HepG2 (cell line): ENCODE data around the gene PLEKHH1. TPM values are rescaled to one million over a fixed set of nuclear protein-coding genes. Genes with fewer than 3 reads are reported as not detected.

Source experiments
- AGO2 ChIP-seq: fragments of 200-400 bp; formaldehyde crosslinking; optimal IDR thresholded peaks from 2 replicates; pipeline ENCODE3; 2017; ENCODE audit warnings: mild to moderate bottlenecking, low read depth, low read length, moderate library complexity
- ATF3 ChIP-seq: sonication (generic); formaldehyde crosslinking; IDR thresholded peaks from 2 replicates; pipeline ENCODE4 v1.4.0; 2020; ENCODE audit warnings: missing genetic modification reagents
- BATF2 ChIP-seq: sonication (generic); formaldehyde crosslinking; IDR thresholded peaks from 2 replicates; pipeline ENCODE4 v1.8.0; 2022; ENCODE audit warnings: mild to moderate bottlenecking, missing genetic modification reagents, moderate library complexity
- CREM ChIP-seq, 2 experiments: sonication (generic) in 1 of 2; formaldehyde crosslinking in 1 of 2; IDR thresholded peaks; 2 replicates each; pipeline versions ENCODE4 v1.4.0 to v1.6.1; 2016 to 2020; ENCODE audit warnings: antibody characterized with exemption in 1 of 2, mild to moderate bottlenecking in 1 of 2, missing genetic modification reagents in 1 of 2
- DR1 ChIP-seq: sonication (generic); formaldehyde crosslinking; IDR thresholded peaks from 2 replicates; pipeline ENCODE4 v1.8.0; 2021; ENCODE audit warnings: mild to moderate bottlenecking, missing genetic modification reagents, inconsistent platforms
- GLI4 ChIP-seq: sonication (generic); formaldehyde crosslinking; IDR thresholded peaks from 2 replicates; pipeline ENCODE4 v1.5.1; 2020; ENCODE audit warnings: missing genetic modification reagents, mild to moderate bottlenecking, moderate library complexity, borderline replicate concordance
- NFATC3 ChIP-seq: sonication (generic); formaldehyde crosslinking; IDR thresholded peaks from 2 replicates; pipeline ENCODE4 v1.5.1; 2020; ENCODE audit warnings: mild to moderate bottlenecking, missing genetic modification reagents
- PHF21A ChIP-seq: sonication (generic); formaldehyde crosslinking; IDR thresholded peaks from 2 replicates; pipeline ENCODE4 v1.5.0; 2020; ENCODE audit warnings: mild to moderate bottlenecking, missing genetic modification reagents
- RBFOX2 ChIP-seq: fragments of 200-400 bp; formaldehyde crosslinking; IDR thresholded peaks from 2 replicates; pipeline ENCODE4 v1.6.1; 2017; ENCODE audit warnings: low read depth, mild to moderate bottlenecking, low read length
- RFX5 ChIP-seq: IDR thresholded peaks from 2 replicates; pipeline ENCODE4 v1.6.1; 2011; ENCODE audit warnings: low read depth, low read length, improper control_type of control experiment
- SMYD3 ChIP-seq: sonication (generic); formaldehyde crosslinking; IDR thresholded peaks from 2 replicates; pipeline ENCODE4 v1.8.1; 2023; ENCODE audit warnings: mild to moderate bottlenecking, missing genetic modification reagents
- TARDBP ChIP-seq: sonication (generic); formaldehyde crosslinking; IDR thresholded peaks from 2 replicates; pipeline ENCODE4 v1.8.0; 2022; ENCODE audit warnings: mild to moderate bottlenecking, missing genetic modification reagents
- THAP8 ChIP-seq: sonication (generic); formaldehyde crosslinking; IDR thresholded peaks from 2 replicates; pipeline ENCODE4 v1.5.1; 2020; ENCODE audit warnings: missing genetic modification reagents, mild to moderate bottlenecking, borderline replicate concordance
- ZMYM3 ChIP-seq: sonication (generic); formaldehyde crosslinking; IDR thresholded peaks from 2 replicates; pipeline ENCODE4 v1.5.1; 2020; ENCODE audit warnings: mild to moderate bottlenecking, missing genetic modification reagents
- ZNF180 ChIP-seq: sonication (generic); formaldehyde crosslinking; IDR thresholded peaks from 2 replicates; pipeline ENCODE4 v1.4.0; 2020; ENCODE audit warnings: low read depth, missing genetic modification reagents, borderline replicate concordance
- ZNF276 ChIP-seq: sonication (generic); formaldehyde crosslinking; IDR thresholded peaks from 2 replicates; pipeline ENCODE4 v1.4.0; 2020; ENCODE audit warnings: mild to moderate bottlenecking, low read depth, missing genetic modification reagents
- ZNF292 ChIP-seq: sonication (generic); formaldehyde crosslinking; IDR thresholded peaks from 2 replicates; pipeline ENCODE4 v1.8.1; 2022; ENCODE audit warnings: mild to moderate bottlenecking, low read depth, missing genetic modification reagents, borderline replicate concordance
- ZNF44 ChIP-seq: sonication (generic); formaldehyde crosslinking; IDR thresholded peaks from 2 replicates; pipeline ENCODE4 v1.5.1; 2020; ENCODE audit warnings: mild to moderate bottlenecking, missing genetic modification reagents
- ZNF672 ChIP-seq: sonication (generic); formaldehyde crosslinking; IDR thresholded peaks from 2 replicates; pipeline ENCODE4 v1.8.1; 2022; ENCODE audit warnings: missing genetic modification reagents
- ZNF703 ChIP-seq: sonication (generic); formaldehyde crosslinking; IDR thresholded peaks from 2 replicates; pipeline ENCODE4 v1.5.1; 2020; ENCODE audit warnings: missing genetic modification reagents, mild to moderate bottlenecking, moderate library complexity, borderline replicate concordance
- ZNF878 ChIP-seq: sonication (generic); formaldehyde crosslinking; IDR thresholded peaks from 2 replicates; pipeline ENCODE4 v1.8.1; 2023; ENCODE audit warnings: mild to moderate bottlenecking, missing genetic modification reagents, moderate library complexity
- ZSCAN21 ChIP-seq: sonication (generic); formaldehyde crosslinking; IDR thresholded peaks from 2 replicates; pipeline ENCODE4 v1.8.0; 2022; ENCODE audit warnings: mild to moderate bottlenecking, missing genetic modification reagents, moderate library complexity, borderline replicate concordance
- polyA plus RNA-seq, 8 experiments: library from polyadenylated mRNA; depleted of rRNA in 3 of 8; stranded (reverse) in 7 of 8; unstranded in 1 of 8; fragments of >200 nt; fragmentation: Illumina TruSeq in 4 of 8; extraction: Trizol in 4 of 8; gene quantifications; 2 replicates each; pipeline versions ENCODE4 v1.2.1 to v1.2.3, GENCODE V29; 2011 to 2016; ENCODE audit warnings: low read depth in 4 of 8, missing spikeins in 1 of 8, mixed read lengths in 1 of 8; ENCODE audit not compliant: insufficient read depth in 1 of 8
- total RNA-seq, 5 experiments: library from RNA; depleted of rRNA; stranded (reverse); fragments of >200 nt; fragmentation: Illumina TruSeq; extraction: Trizol; gene quantifications; 2 replicates each; pipeline ENCODE4 v1.2.3, GENCODE V29; 2016; ENCODE audit warnings: low read depth in 1 of 5

Gene PLEKHH1
- total and polyA plus RNA-seq, 2 of the 13 experiments (the other 11 are each of a cell fraction or from before 2014, with no cell fraction given): 8.6 to 15.8 TPM

- TF ChIP-seq NFATC3 (no peak), ZNF703 (CRISPR knock-in tag) (no peak), ZNF276 (CRISPR knock-in tag) (0 out of 2 replicates have a peak, but pooled peaks have one; percentile 68), ZSCAN21 (CRISPR knock-in tag) (0 out of 2 replicates have a peak, but pooled peaks have one; percentile 78), BATF2 (CRISPR knock-in tag) (no peak; the same call in 1 of the 2 replicates), ZMYM3 (CRISPR knock-in tag) (peak; percentile 62), GLI4 (CRISPR knock-in tag) (peak; percentile 55; the same call in 1 of the 2 replicates), ZNF292 (peak; percentile 45; the same call in 1 of the 2 replicates), ZNF672 (CRISPR knock-in tag) (peak; percentile 55; the same call in 1 of the 2 replicates), SMYD3 (CRISPR knock-in tag) (no peak), PHF21A (CRISPR knock-in tag) (peak; percentile 58; the same call in 1 of the 2 replicates), RBFOX2 (peak; percentile 77), ZNF180 (no peak), ZNF878 (CRISPR knock-in tag) (0 out of 2 replicates have a peak, but pooled peaks have one; percentile 45), THAP8 (CRISPR knock-in tag) (no peak), ZNF44 (CRISPR knock-in tag) (peak; percentile 39; the same call in 1 of the 2 replicates), AGO2 (peak; percentile 24), DR1 (CRISPR knock-in tag) (peak; percentile 86), CREM (IDR thresholded peaks at IDR 0.05) (peak; percentile 89), CREM (CRISPR knock-in tag; IDR thresholded peaks at IDR 0.05) (peak; percentile 61; the same call in 1 of the 2 replicates), TARDBP (CRISPR knock-in tag) (peak; percentile 67; the same call in 1 of the 2 replicates), RFX5 (peak; percentile 62), ATF3 (CRISPR knock-in tag) (peak; percentile 90)
These were observed 86.5 kb downstream of the PLEKHH1 start, which contains the start of gene ARG2 (continued) for GRCh38 chr14:67619446-67620216.
